Stimulated activated naive B cell treated with anti-CD40 and anti-IgM and Interleukin-4, amounts not matched to agents 10 μg/mL and 1 μg/mL and 100 μg/mL, for 72 hours (primary cell): ENCODE data around the gene CLCN6.

Source experiments
- ATAC-seq, 2 donors: fragments of 150-1000 bp; cut with Tn5 transposase; replicated peaks; 2 replicates each; pipeline ENCODE4 v1.10.0; 2021; ENCODE audit warnings: moderate library complexity in 1 of 2
- DNase-seq: peaks from one replicate; pipeline ENCODE4 v3.0.0; 2021
- H3K27ac Mint-ChIP-seq: one replicate; pipeline ENCODE4 v1.8.0; 2022; ENCODE audit warnings: mild to moderate bottlenecking, mixed read lengths
- H3K27me3 Mint-ChIP-seq, 2 donors: one replicate each; pipeline ENCODE4 v1.8.0; 2022; ENCODE audit warnings: mixed read lengths in 2 of 2
- H3K36me3 Mint-ChIP-seq, 2 donors: one replicate each; pipeline ENCODE4 v1.8.0; 2022; ENCODE audit warnings: mixed read lengths in 2 of 2, mild to moderate bottlenecking in 1 of 2
- H3K4me1 Mint-ChIP-seq, 2 donors: one replicate each; pipeline ENCODE4 v1.8.0; 2022; ENCODE audit warnings: mixed read lengths in 2 of 2, mild to moderate bottlenecking in 1 of 2
- H3K4me3 Mint-ChIP-seq, 2 donors: one replicate each; pipeline ENCODE4 v1.8.0; 2022; ENCODE audit warnings: mild to moderate bottlenecking in 2 of 2, mixed read lengths in 2 of 2, moderate library complexity in 1 of 2
- H3K9me3 Mint-ChIP-seq, 2 donors: one replicate each; pipeline ENCODE4 v1.8.0; 2022; ENCODE audit warnings: mixed read lengths in 2 of 2, mild to moderate bottlenecking in 1 of 2

The CLCN6 gene

GRCh38 chr1:11771481-11772043 is 34.4 kb upstream of the CLCN6 start:
- DNase-seq (no peak), ATAC-seq (no peak)
- Mint-ChIP-seq H3K9me3 (no peaks in the 10 kb centered on the region), H3K4me3 (no peak overlapping the region), H3K36me3 (no peaks in the 10 kb centered on the region), H3K4me1 (peaks cover 2 to 8% of the 10 kb centered on the region in 2 donors), H3K27ac (no peak overlapping the region), H3K27me3 (peaks cover 6 to 8% of the 10 kb centered on the region in 2 donors)

DNA sequence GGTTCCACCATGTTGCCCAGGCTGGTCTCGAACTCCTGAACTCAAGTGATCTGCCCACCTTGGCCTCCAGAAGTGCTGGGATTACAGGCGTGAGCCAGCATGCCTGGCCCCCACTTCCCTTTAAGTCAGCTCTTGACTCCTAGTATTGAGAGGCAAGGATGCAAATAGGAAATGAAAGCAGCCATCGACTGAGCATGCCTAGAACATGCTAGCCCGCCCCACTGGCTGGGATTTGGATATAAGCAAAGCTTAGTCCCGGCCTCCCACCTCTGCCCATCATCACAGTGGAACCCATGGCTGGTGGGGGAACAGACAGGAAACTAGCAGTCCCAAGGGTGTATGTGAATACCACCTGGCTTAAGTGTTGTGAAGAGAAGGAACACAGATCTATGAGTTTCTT is 33.5 kb upstream of the CLCN6 start:
- Mint-ChIP-seq H3K27ac (no peak overlapping the region), H3K27me3 (peaks cover 6 to 9% of the 10 kb centered on the region in 2 donors), H3K4me1 (peaks cover 2 to 8% of the 10 kb centered on the region in 2 donors), H3K36me3 (no peaks in the 10 kb centered on the region), H3K4me3 (no peak overlapping the region), H3K9me3 (no peaks in the 10 kb centered on the region)
- DNase-seq (no peak), ATAC-seq (no peak)

DNA sequence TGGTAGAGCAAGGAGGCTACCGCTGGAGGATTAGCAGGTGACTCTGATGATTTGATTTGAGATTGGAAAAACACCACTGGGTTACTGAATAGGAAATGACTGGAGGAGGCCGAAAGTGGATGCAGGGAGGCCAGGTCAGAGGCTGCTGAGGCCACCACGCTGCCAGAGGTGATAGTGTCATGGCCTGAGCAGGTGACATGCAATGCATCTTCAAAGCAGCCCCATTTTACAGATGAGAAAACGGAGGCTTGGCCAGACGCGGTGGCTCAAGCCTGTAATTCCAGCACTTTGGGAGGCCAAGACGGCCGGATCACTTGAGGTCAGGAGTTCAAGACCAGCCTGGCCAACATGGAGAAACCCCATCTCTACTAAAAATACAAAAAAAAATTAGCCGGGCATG is 31.2 kb upstream of the CLCN6 start:
- Mint-ChIP-seq H3K4me3 (no peak overlapping the region), H3K4me1 (peaks cover 2 to 8% of the 10 kb centered on the region in 2 donors), H3K27me3 (peaks cover 6 to 19% of the 10 kb centered on the region in 2 donors), H3K36me3 (no peaks in the 10 kb centered on the region), H3K9me3 (no peaks in the 10 kb centered on the region), H3K27ac (no peak overlapping the region)
- ATAC-seq: no peak
- DNase-seq: no peak

DNA sequence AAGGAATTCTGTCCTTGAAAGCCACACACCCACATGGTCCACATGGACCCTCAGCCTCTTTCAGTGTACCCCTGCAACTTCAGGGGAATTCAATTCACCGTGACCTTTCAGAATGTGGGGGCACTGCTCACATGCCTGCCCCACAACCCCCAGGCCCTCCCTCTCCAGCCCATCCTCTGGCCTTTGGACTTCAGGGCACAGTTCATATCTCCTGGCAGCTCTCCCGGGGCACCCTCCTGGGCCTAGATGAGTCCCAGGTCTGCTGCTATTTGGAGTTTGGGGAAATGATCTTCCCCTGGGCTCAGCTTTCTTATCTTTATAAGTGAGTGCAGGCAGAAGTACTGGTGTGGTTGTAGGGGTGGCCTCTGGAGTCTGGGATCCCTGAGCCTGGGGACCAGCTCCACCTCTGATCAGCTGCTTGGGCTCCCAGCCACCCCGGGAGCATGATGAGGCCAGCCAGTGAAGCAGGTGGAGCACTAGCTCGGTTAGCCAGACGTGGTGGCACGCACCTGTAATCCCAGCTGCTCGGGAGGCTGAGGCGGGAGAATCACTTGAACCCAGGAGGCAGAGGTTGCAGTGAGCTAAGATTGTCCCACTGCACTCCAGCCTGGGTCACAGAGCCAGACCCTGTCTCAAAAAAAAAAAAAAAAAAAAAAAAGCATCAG is 28.2 kb upstream of the CLCN6 start:
- ATAC-seq: no peak
- Mint-ChIP-seq H3K27me3 (peaks cover 6 to 20% of the 10 kb centered on the region in 2 donors), H3K9me3 (no peaks in the 10 kb centered on the region), H3K4me1 (no peaks in the 10 kb centered on the region), H3K4me3 (no peak overlapping the region), H3K36me3 (no peaks in the 10 kb centered on the region), H3K27ac (no peak overlapping the region)
- DNase-seq: no peak

- no peaks in the 10 kb centered on the region for H3K36me3 Mint-ChIP-seq
- H3K4me3 Mint-ChIP-seq: no peak overlapping the region
- H3K27ac Mint-ChIP-seq: no peak overlapping the region
- H3K27me3 Mint-ChIP-seq: peaks cover 6 to 20% of the 10 kb centered on the region in 2 donors
- no peaks in the 10 kb centered on the region for H3K4me1 Mint-ChIP-seq
- H3K9me3 Mint-ChIP-seq: no peaks in the 10 kb centered on the region
- no peak for DNase-seq
- ATAC-seq: no peak
Measured at GRCh38 chr1:11778336-11778735, 27.7 kb upstream of the CLCN6 start.

GRCh38 chr1:11778844-11779623 is 27.0 kb upstream of the CLCN6 start:
- Mint-ChIP-seq H3K4me3 (no peak overlapping the region), H3K36me3 (no peaks in the 10 kb centered on the region), H3K9me3 (no peaks in the 10 kb centered on the region), H3K27me3 (peaks cover 6 to 20% of the 10 kb centered on the region in 2 donors), H3K27ac (no peak overlapping the region), H3K4me1 (peaks cover 1 to 6% of the 10 kb centered on the region in 2 donors)
- ATAC-seq (no peak), DNase-seq (no peak)

- no peaks in the 10 kb centered on the region for H3K36me3 Mint-ChIP-seq
Measured at GRCh38 chr1:11779715-11780379, 26.1 kb upstream of the CLCN6 start.

GRCh38 chr1:11780380-11781147 is 25.4 kb upstream of the CLCN6 start:
- Mint-ChIP-seq H3K27ac (no peak overlapping the region), H3K9me3 (no peaks in the 10 kb centered on the region), H3K4me3 (no peak overlapping the region), H3K36me3 (no peaks in the 10 kb centered on the region), H3K4me1 (peaks cover 10 to 21% of the 10 kb centered on the region in 2 donors), H3K27me3 (peaks cover 0 to 20% of the 10 kb centered on the region in 2 donors)
- no peak for ATAC-seq
- DNase-seq: no peak

More at GRCh38 chr1:11779715-11780379, 26.1 kb upstream of the CLCN6 start:
- DNase-seq (no peak), ATAC-seq (no peak)
- no peak overlapping the region for H3K27ac Mint-ChIP-seq
- peaks cover 0 to 20% of the 10 kb centered on the region in 2 donors for H3K27me3 Mint-ChIP-seq
- no peak overlapping the region for H3K4me3 Mint-ChIP-seq
- H3K4me1 Mint-ChIP-seq: peaks cover 4 to 14% of the 10 kb centered on the region in 2 donors
- no peaks in the 10 kb centered on the region for H3K9me3 Mint-ChIP-seq

DNA sequence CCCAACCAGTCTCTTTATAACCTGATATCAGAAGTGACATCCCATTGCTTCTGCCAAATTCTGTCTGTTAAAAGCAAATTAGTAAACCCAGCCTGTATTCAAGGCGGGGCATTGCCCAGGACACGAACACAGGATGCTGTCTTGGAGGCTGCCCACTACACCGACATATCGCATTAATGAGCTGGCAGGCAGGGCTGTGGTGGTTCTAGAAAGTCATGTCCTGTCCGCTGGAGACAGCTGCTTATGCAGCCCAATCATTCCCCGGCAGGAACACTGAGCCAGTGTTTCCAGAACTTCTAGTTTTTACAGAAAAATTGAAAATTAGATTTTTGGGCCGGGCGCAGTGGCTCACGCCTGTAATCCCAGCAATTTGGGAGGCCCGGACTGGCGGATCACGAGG is 24.7 kb upstream of the CLCN6 start:
- H3K4me3 Mint-ChIP-seq: no peak overlapping the region
- peaks cover 0 to 15% of the 10 kb centered on the region in 2 donors for H3K27me3 Mint-ChIP-seq
- DNase-seq: no peak
- H3K27ac Mint-ChIP-seq: no peak overlapping the region
- H3K9me3 Mint-ChIP-seq: no peaks in the 10 kb centered on the region
- no peaks in the 10 kb centered on the region for H3K36me3 Mint-ChIP-seq
- H3K4me1 Mint-ChIP-seq: peaks cover 10 to 27% of the 10 kb centered on the region in 2 donors
- ATAC-seq: no peak

- DNase-seq: no peak
- Mint-ChIP-seq H3K4me1 (peaks cover 12 to 36% of the 10 kb centered on the region in 2 donors), H3K4me3 (no peak overlapping the region)
Measured at GRCh38 chr1:11782127-11782708, 23.8 kb upstream of the CLCN6 start.

GRCh38 chr1:11783556-11783955 is 22.4 kb upstream of the CLCN6 start:
- DNase-seq (no peak), ATAC-seq (no peak)
- H3K27ac Mint-ChIP-seq: peak overlapping the region; percentile 84
- no peaks in the 10 kb centered on the region for H3K9me3 Mint-ChIP-seq
- H3K4me3 Mint-ChIP-seq: no peak overlapping the region
- peaks cover 0 to 3% of the 10 kb centered on the region in 2 donors for H3K36me3 Mint-ChIP-seq
- peaks cover 0 to 11% of the 10 kb centered on the region in 2 donors for H3K27me3 Mint-ChIP-seq
- peaks cover 13 to 36% of the 10 kb centered on the region in 2 donors for H3K4me1 Mint-ChIP-seq

More at GRCh38 chr1:11782127-11782708, 23.8 kb upstream of the CLCN6 start:
- Mint-ChIP-seq H3K27me3 (peaks cover 0 to 11% of the 10 kb centered on the region in 2 donors), H3K36me3 (no peaks in the 10 kb centered on the region), H3K9me3 (no peaks in the 10 kb centered on the region), H3K27ac (no peak overlapping the region)
- no peak for ATAC-seq

DNA sequence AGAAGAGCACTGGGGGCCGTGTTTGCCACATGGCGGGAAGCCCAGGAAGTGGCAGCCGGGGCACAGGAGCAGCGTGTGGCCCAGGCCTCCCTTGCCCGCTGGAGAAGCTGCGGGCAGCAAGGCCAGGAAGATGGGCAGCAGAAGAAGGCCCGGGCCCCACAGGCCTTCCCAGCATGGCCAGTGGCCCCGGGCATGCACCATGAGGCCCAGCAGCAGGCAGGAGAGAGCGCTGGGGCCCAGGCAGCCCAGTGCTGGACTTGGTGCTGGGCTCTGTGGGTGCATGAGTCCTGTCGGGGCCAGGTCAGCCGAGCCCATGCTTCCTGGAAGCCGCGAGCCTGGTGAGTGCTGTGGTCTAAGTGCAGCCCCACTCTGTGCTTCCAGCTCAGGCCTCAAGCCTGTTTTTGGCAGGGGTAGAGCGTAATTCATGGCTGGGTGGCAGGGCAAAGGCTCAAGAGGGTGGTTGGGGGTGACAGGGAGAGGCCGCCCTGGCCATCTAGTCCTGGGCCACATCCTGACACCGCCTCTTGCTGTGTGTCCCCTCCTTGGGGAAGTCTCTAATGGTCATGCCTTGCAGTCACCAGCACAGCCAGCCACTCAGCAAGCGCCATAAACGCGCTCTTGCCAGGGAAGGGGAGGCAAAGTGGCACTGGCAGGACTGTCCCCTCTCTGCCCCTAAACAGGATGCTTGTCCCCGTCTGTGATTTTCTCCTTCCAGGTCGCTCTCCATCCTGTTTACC is 21.6 kb upstream of the CLCN6 start:
- Mint-ChIP-seq H3K9me3 (no peaks in the 10 kb centered on the region), H3K27me3 (peaks cover 0 to 5% of the 10 kb centered on the region in 2 donors), H3K4me1 (peaks cover 14 to 37% of the 10 kb centered on the region in 2 donors), H3K27ac (peak overlapping the region; percentile 84), H3K4me3 (peak overlapping the region in 1 of 2 donors; percentile 80), H3K36me3 (peaks cover under 1 to 3% of the 10 kb centered on the region in 2 donors)
- DNase-seq (no peak), ATAC-seq (peak; percentile 11 to 22)
